Glutamatergic neuron (in vitro differentiated cells): ENCODE data around the gene ABCA3. TPM values are rescaled to one million over a fixed set of nuclear protein-coding genes. Genes with fewer than 3 reads are reported as not detected.

Source experiments
- DNase-seq: peaks from one replicate; pipeline ENCODE4 v3.0.0; 2022
- H3K27ac Mint-ChIP-seq: one replicate; pipeline ENCODE4 v1.8.0; 2020; ENCODE audit warnings: mild to moderate bottlenecking, mixed read lengths, inconsistent platforms; ENCODE audit not compliant: unreplicated experiment
- H3K27me3 Mint-ChIP-seq: one replicate; pipeline ENCODE4 v1.8.0; 2020; ENCODE audit warnings: mild to moderate bottlenecking, moderate library complexity, mixed read lengths, inconsistent platforms; ENCODE audit not compliant: unreplicated experiment
- H3K36me3 Mint-ChIP-seq: one replicate; pipeline ENCODE4 v1.8.0; 2020; ENCODE audit warnings: mild to moderate bottlenecking, mixed read lengths, inconsistent platforms; ENCODE audit not compliant: unreplicated experiment
- H3K4me1 Mint-ChIP-seq: one replicate; pipeline ENCODE4 v1.8.0; 2020; ENCODE audit warnings: mild to moderate bottlenecking, low read depth, mixed read lengths, inconsistent platforms; ENCODE audit not compliant: unreplicated experiment
- H3K4me3 Mint-ChIP-seq: one replicate; pipeline ENCODE4 v1.8.0; 2020; ENCODE audit warnings: mild to moderate bottlenecking, mixed read lengths, inconsistent platforms; ENCODE audit not compliant: unreplicated experiment
- H3K9me3 Mint-ChIP-seq: one replicate; pipeline ENCODE4 v1.8.0; 2020; ENCODE audit warnings: mild to moderate bottlenecking, moderate library complexity, mixed read lengths, inconsistent platforms; ENCODE audit not compliant: unreplicated experiment
- CTCF ChIP-seq: fragments of 200-600 bp; sonication (generic); IDR thresholded peaks from one replicate; pipeline ENCODE4 v1.5.0; 2021; ENCODE audit not compliant: partially characterized antibody, unreplicated experiment
- total RNA-seq: library from RNA; stranded (reverse); fragmentation: NEBNext Ultra II Directional; extraction: Animal tissue kit (Norgen Biotek cat#: 25700); gene quantifications from one replicate; pipeline ENCODE4 v1.2.1, GENCODE V29; 2021; ENCODE audit not compliant: unreplicated experiment

Gene ABCA3
- total RNA-seq, 1 donor from 2014 or later: 110 TPM

- no peak within 1 kb of the TSS for H3K27ac Mint-ChIP-seq
- H3K36me3 Mint-ChIP-seq: no peaks in the 10 kb centered on the region
- peak; percentile 67 for DNase-seq
- peaks cover 4% of the 10 kb centered on the region for H3K27me3 Mint-ChIP-seq
- peaks cover 4% of the 10 kb centered on the region for H3K9me3 Mint-ChIP-seq
- H3K4me3 Mint-ChIP-seq: peak within 1 kb of the TSS; percentile 30
- H3K4me1 Mint-ChIP-seq: no peaks in the 10 kb centered on the region
- TF ChIP-seq CTCF: no peak
Observed at GRCh38 chr16:2236337-2237101, 104.0 kb downstream of the ABCA3 start, which contains the start of gene DNASE1L2. TSS of gene DNASE1L2 (plus strand) at chr16:2236444. CDS start at chr16:2236817, 373 bp downstream.

GRCh38 chr16:2235695-2236336 lies 104.7 kb downstream of the ABCA3 start:
- no peak for DNase-seq
- no peaks in the 10 kb centered on the region for H3K36me3 Mint-ChIP-seq
- H3K27me3 Mint-ChIP-seq: peaks cover 4% of the 10 kb centered on the region
- peaks cover 4% of the 10 kb centered on the region for H3K9me3 Mint-ChIP-seq
- H3K27ac Mint-ChIP-seq: no peak overlapping the region
- no peak for TF ChIP-seq CTCF
- no peaks in the 10 kb centered on the region for H3K4me1 Mint-ChIP-seq
- H3K4me3 Mint-ChIP-seq: peak overlapping the region; percentile 30

DNA sequence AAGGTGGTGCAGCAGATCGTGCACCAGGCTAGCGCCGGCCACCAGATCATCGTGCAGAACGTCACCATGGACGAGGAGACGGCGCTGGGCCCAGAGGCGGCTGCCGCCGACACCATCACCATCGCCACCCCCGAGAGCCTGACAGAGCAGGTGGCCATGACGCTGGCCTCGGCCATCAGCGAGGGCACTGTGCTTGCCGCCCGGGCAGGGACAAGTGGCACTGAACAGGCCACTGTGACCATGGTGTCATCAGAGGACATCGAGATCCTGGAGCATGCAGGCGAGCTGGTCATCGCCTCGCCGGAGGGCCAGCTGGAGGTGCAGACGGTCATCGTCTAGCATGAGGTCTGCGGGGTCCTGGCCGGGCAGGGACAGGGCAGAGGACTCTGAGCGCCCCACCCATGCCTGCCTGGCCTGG lies 105.3 kb downstream of the ABCA3 start:
- DNase-seq: no peak
- no peak overlapping the region for H3K4me3 Mint-ChIP-seq
- peaks cover 4% of the 10 kb centered on the region for H3K27me3 Mint-ChIP-seq
- TF ChIP-seq CTCF: no peak
- H3K36me3 Mint-ChIP-seq: no peaks in the 10 kb centered on the region
- H3K9me3 Mint-ChIP-seq: peaks cover 4% of the 10 kb centered on the region
- H3K4me1 Mint-ChIP-seq: no peaks in the 10 kb centered on the region
- H3K27ac Mint-ChIP-seq: no peak overlapping the region

- no peak overlapping the region for H3K4me3 Mint-ChIP-seq
- no peak for DNase-seq
- no peaks in the 10 kb centered on the region for H3K4me1 Mint-ChIP-seq
- peaks cover 7% of the 10 kb centered on the region for H3K27me3 Mint-ChIP-seq
- TF ChIP-seq CTCF: no peak
- no peak overlapping the region for H3K27ac Mint-ChIP-seq
- no peaks in the 10 kb centered on the region for H3K36me3 Mint-ChIP-seq
- H3K9me3 Mint-ChIP-seq: peaks cover 4% of the 10 kb centered on the region
Observed at GRCh38 chr16:2234813-2235170, 105.7 kb downstream of the ABCA3 start.
